GM12878 (cell line): ENCODE data around the gene NPAS1. TPM values are rescaled to one million over a fixed set of nuclear protein-coding genes. Genes with fewer than 3 reads are reported as not detected.

Source experiments
- ATAC-seq: fragments of 200-7000 bp; cut with Tn5 transposase; 3 replicates; pipeline ENCODE4 v1.9.1; 2020; ENCODE audit warnings: mild to moderate bottlenecking, moderate library complexity
- BruUV-seq: library from RNA; stranded (reverse); fragments of 400-500 nt; replicated peaks from 2 replicates; lab custom pipeline; 2021; lab: Mats Ljungman, UMichigan
- CTCF ChIA-PET: fragments of 300-600 bp; sonication (Branson Sonifier 250); formaldehyde crosslinking; extraction: SDS; loops from one replicate; lab custom pipeline; 2021; ENCODE audit warnings: inconsistent platforms; lab: Yijun Ruan, JAX
- POLR2A ChIA-PET: fragments of 350-600 bp; formaldehyde crosslinking; extraction: SDS; loops from one replicate; lab custom pipeline; 2021; ENCODE audit warnings: inconsistent platforms; lab: Charles Lee
- RAD21 ChIA-PET: fragments of 300-600 bp; sonication (Branson Sonifier 250); formaldehyde crosslinking; loops from one replicate; lab custom pipeline; 2023; ENCODE audit warnings: antibody characterized with exemption; ENCODE audit not compliant: unreplicated experiment; lab: Charles Lee
- SMC1A ChIA-PET: fragments of 300-600 bp; sonication (Branson Sonifier 250); formaldehyde crosslinking; loops from one replicate; lab custom pipeline; 2023; ENCODE audit not compliant: unreplicated experiment, uncharacterized antibody; lab: Charles Lee
- DNase-seq: peaks from one replicate; pipeline ENCODE4 v3.0.0-alpha.2; 2011; ENCODE audit warnings: low read depth, low spot score
- FAIRE-seq: peaks from 3 replicates; lab custom pipeline; 2011; peaks lifted over from hg19 to GRCh38; lab: Jason Lieb, UNC
- H2AFZ ChIP-seq: 2 replicates; pipeline ENCODE4 v1.6.0; 2011; ENCODE audit warnings: low read depth, low read length, control low read depth; ENCODE audit not compliant: control insufficient read depth
- H3K27ac ChIP-seq: 2 replicates; pipeline ENCODE4 v1.5.1; 2011; ENCODE audit warnings: control low read depth; ENCODE audit not compliant: control insufficient read depth, insufficient read depth
- H3K27me3 ChIP-seq, 2 experiments: replicated peaks in 1 of 2; 2 replicates each; pipeline versions ENCODE4 v1.6.0 to v1.6.1; 2011; ENCODE audit warnings: low read length in 1 of 2; ENCODE audit not compliant: control insufficient read depth in 2 of 2, insufficient read depth in 2 of 2
- H3K36me3 ChIP-seq, 2 experiments: 2 replicates each; pipeline ENCODE4 v1.5.1; 2011; ENCODE audit warnings: low read length in 1 of 2; ENCODE audit not compliant: control insufficient read depth in 2 of 2, insufficient read depth in 2 of 2
- H3K4me1 ChIP-seq: 2 replicates; pipeline ENCODE4 v1.6.1; 2011; ENCODE audit warnings: mild to moderate bottlenecking, low read length, moderate library complexity, mixed read lengths; ENCODE audit not compliant: control insufficient read depth, insufficient read depth
- H3K4me2 ChIP-seq: 2 replicates; pipeline ENCODE4 v1.6.0; 2011; ENCODE audit warnings: control low read depth; ENCODE audit not compliant: control insufficient read depth, insufficient read depth
- H3K4me3 ChIP-seq: fragments of 200-600 bp; sonication (generic); 2 replicates; pipeline ENCODE4 v1.5.1; 2016
- H3K79me2 ChIP-seq: 2 replicates; pipeline ENCODE4 v1.6.0; 2011; ENCODE audit warnings: low read length; ENCODE audit not compliant: control insufficient read depth, insufficient read depth
- H3K9ac ChIP-seq: 2 replicates; pipeline ENCODE4 v1.8.0; 2011; ENCODE audit warnings: low read length, control low read depth, mixed read lengths; ENCODE audit not compliant: control insufficient read depth, insufficient read depth
- H3K9me3 ChIP-seq: replicated peaks from 3 replicates; pipeline ENCODE4 v1.5.1; 2011; ENCODE audit warnings: mild to moderate bottlenecking, low read length; ENCODE audit not compliant: control insufficient read depth, insufficient read depth
- H4K20me1 ChIP-seq: 2 replicates; pipeline ENCODE4 v1.6.0; 2011; ENCODE audit not compliant: control insufficient read depth, insufficient read depth
- BCLAF1 ChIP-seq: fragments of 450-650 bp; IDR thresholded peaks from 2 replicates; pipeline ENCODE4 v1.6.1; 2017; ENCODE audit warnings: antibody characterized with exemption, mild to moderate bottlenecking, moderate library complexity
- CBX5 ChIP-seq: sonication (generic); IDR thresholded peaks from 2 replicates; pipeline ENCODE4 v1.6.1; 2016; ENCODE audit warnings: low read depth, moderate library complexity, mild to moderate bottlenecking, inconsistent platforms
- KAT2A ChIP-seq: conservative IDR thresholded peaks from 2 replicates; pipeline ENCODE4 v1.6.1; 2011; ENCODE audit warnings: low read depth, low read length; ENCODE audit not compliant: control insufficient read depth
- NRF1 ChIP-seq: conservative IDR thresholded peaks from 2 replicates; pipeline ENCODE4 v1.6.1; 2011; ENCODE audit warnings: mild to moderate bottlenecking, low read depth, low read length, improper control_type of control experiment
- PKNOX1 ChIP-seq: fragments of 450-650 bp; IDR thresholded peaks from 2 replicates; pipeline ENCODE4 v1.6.1; 2016; ENCODE audit warnings: mild to moderate bottlenecking
- SP1 ChIP-seq: IDR thresholded peaks from one replicate; pipeline ENCODE4 v1.6.1; 2011; ENCODE audit warnings: low read depth, low read length
- WGBS: methylation state at CpG from one replicate; pipeline ENCODE4 v1.1.6; 2016; ENCODE audit warnings: low lambda C conversion rate; ENCODE audit not compliant: insufficient replicate concordance, insufficient coverage; ENCODE audit errors: missing lambda C conversion rate; 5-methylcytosine and 5-hydroxymethylcytosine counted together
- in situ Hi-C: fragments of 300-500 bp; cut with MboI; formaldehyde crosslinking; loops from 9 replicates; pipeline ENCODE4 v1.14.3; 2018; ENCODE audit warnings: mixed read lengths
- intact Hi-C: fragments of 100-400 bp; cut with micrococcal nuclease; formaldehyde crosslinking; loops from one replicate; pipeline ENCODE4 v1.14.2; 2022; ENCODE audit not compliant: unreplicated experiment
- polyA plus RNA-seq, 11 experiments: library from polyadenylated mRNA; depleted of rRNA in 4 of 11; unstranded in 6 of 11; stranded (reverse) in 5 of 11; fragments of >200 nt; fragmentation: Nextera tagmentation in 4 of 11; fragmentation: Illumina TruSeq in 1 of 11; extraction: Ambion mirVana in 4 of 11; extraction: Trizol in 1 of 11; gene quantifications; 1 replicate in 1 of 11; 2 replicates in 10 of 11; pipeline versions ENCODE4 v1.2.1 to v1.2.3, GENCODE V29; 2011 to 2016; ENCODE audit warnings: inconsistent platforms in 2 of 11, missing spikeins in 2 of 11, low read depth in 1 of 11
- total RNA-seq, 4 experiments: library from RNA; depleted of rRNA in 3 of 4; stranded (reverse); fragments of >200 nt in 3 of 4; fragmentation: Illumina TruSeq in 1 of 4; extraction: Trizol in 1 of 4; gene quantifications; 2 replicates each; pipeline versions ENCODE4 v1.2.1 to v1.2.3, GENCODE V29; 2013 to 2021

NPAS1 gene
- total and polyA plus RNA-seq, 10 of the 15 experiments (the other 5 are each of a cell fraction or from before 2014, with no cell fraction given), result 0.14 to 0.72 (median 0.28) TPM; not detected in 3

GRCh38 chr19:47028195-47028601 lies 8.6 kb downstream of the NPAS1 start:
- BruUV-seq, result no TSS peak

More at GRCh38 chr19:47028195-47028601, 8.6 kb downstream of the NPAS1 start:
- Histone ChIP-seq H3K36me3 (no peaks in the 10 kb centered on the region), H3K4me3 (no peak overlapping the region), H3K9me3 (no peaks in the 10 kb centered on the region), H2AFZ (no peak overlapping the region), H3K27me3 (peaks cover 6 to 12% of the 10 kb centered on the region in 2 experiments; a peak in 3 of 4 replicates), H4K20me1 (no peaks in the 10 kb centered on the region), H3K4me1 (no peaks in the 10 kb centered on the region), H3K9ac (no peak overlapping the region), H3K27ac (no peak overlapping the region), H3K4me2 (no peak overlapping the region), H3K79me2 (no peaks in the 10 kb centered on the region)
- DNase-seq, result no peak
- CTCF ChIA-PET, result interaction anchor here (3.5 kb wide), 1 partner anchor 15 kb away, joined by 26 read pairs; no protein-coding TSS in a partner anchor
- POLR2A ChIA-PET, result no interaction called here
- SMC1A ChIA-PET, result no interaction called here
- intact Hi-C loops, result no loop called here
- TF ChIP-seq KAT2A, result no peak
- TF ChIP-seq PKNOX1, result no peak
- no peak for TF ChIP-seq SP1
- no peak for TF ChIP-seq CBX5
- no peak for TF ChIP-seq NRF1
- TF ChIP-seq BCLAF1, result no peak
- no peak for ATAC-seq
- no peak for FAIRE-seq
- RAD21 ChIA-PET, result no interaction called here
- 15% methylated on average over 11 of the region's 14 CpGs for WGBS
- in situ Hi-C loops, result no loop called here
